ENCODE results near the gene FRMD4A.

The FRMD4A gene

GRCh38 chr10:14125564-14125963 lies 205.2 kb downstream of the FRMD4A start:
- H3K27ac ChIP-seq (ENCODE audit: insufficient read depth, low read depth, low read length, poor library complexity, severe bottlenecking) = no peak overlapping the region
- WGBS, 2 experiments = 91% methylated on average over 6 of the region's 6 CpGs; no CpG with 5 or more reads in 1 of the 2 experiments
- no peaks in the 10 kb centered on the region for H3K9me3 ChIP-seq (ENCODE audit: control insufficient read depth, low read length)
- no peaks in the 10 kb centered on the region for H3K4me1 ChIP-seq (ENCODE audit: control insufficient read depth, insufficient read depth, low read length)
- no peaks in the 10 kb centered on the region for H3K27me3 ChIP-seq (ENCODE audit: control insufficient read depth, insufficient read depth, low read length, poor library complexity, severe bottlenecking)
- H3K4me3 ChIP-seq (ENCODE audit: insufficient read depth, low read depth, low read length) = no peak overlapping the region
- no peaks in the 10 kb centered on the region for H3K36me3 ChIP-seq (ENCODE audit: control insufficient read depth, insufficient read depth, low read length)

GRCh38 chr10:14124941-14125340 lies 205.8 kb downstream of the FRMD4A start:
- 91% methylated on average over 7 of the region's 7 CpGs for WGBS, 2 experiments

GRCh38 chr10:14123139-14123538 lies 207.6 kb downstream of the FRMD4A start:
- no peaks in the 10 kb centered on the region for H3K36me3 ChIP-seq (ENCODE audit: control insufficient read depth, insufficient read depth, low read length)
- no peak overlapping the region for H3K4me3 ChIP-seq (ENCODE audit: insufficient read depth, low read depth, low read length)
- no peaks in the 10 kb centered on the region for H3K27me3 ChIP-seq (ENCODE audit: control insufficient read depth, insufficient read depth, low read length, poor library complexity, severe bottlenecking)
- no peaks in the 10 kb centered on the region for H3K9me3 ChIP-seq (ENCODE audit: control insufficient read depth, low read length)
- H3K4me1 ChIP-seq (ENCODE audit: control insufficient read depth, insufficient read depth, low read length) = no peaks in the 10 kb centered on the region
- WGBS, 2 experiments = 96 to 97% methylated on average over 5 of the region's 5 CpGs
- H3K27ac ChIP-seq (ENCODE audit: insufficient read depth, low read depth, low read length, poor library complexity, severe bottlenecking) = no peak overlapping the region

More at GRCh38 chr10:14124941-14125340, 205.8 kb downstream of the FRMD4A start:
- Histone ChIP-seq H3K4me1 (ENCODE audit: control insufficient read depth, insufficient read depth, low read length) (no peaks in the 10 kb centered on the region), H3K36me3 (ENCODE audit: control insufficient read depth, insufficient read depth, low read length) (no peaks in the 10 kb centered on the region), H3K4me3 (ENCODE audit: insufficient read depth, low read depth, low read length) (no peak overlapping the region), H3K27me3 (ENCODE audit: control insufficient read depth, insufficient read depth, low read length, poor library complexity, severe bottlenecking) (no peaks in the 10 kb centered on the region), H3K9me3 (ENCODE audit: control insufficient read depth, low read length) (no peaks in the 10 kb centered on the region), H3K27ac (ENCODE audit: insufficient read depth, low read depth, low read length, poor library complexity, severe bottlenecking) (no peak overlapping the region)

GRCh38 chr10:14120812-14121211 lies 209.9 kb downstream of the FRMD4A start:
- WGBS, 2 experiments = 84 to 87% methylated on average over 2 of the region's 2 CpGs
- H3K27me3 ChIP-seq (ENCODE audit: control insufficient read depth, insufficient read depth, low read length, poor library complexity, severe bottlenecking) = no peaks in the 10 kb centered on the region
- no peak overlapping the region for H3K27ac ChIP-seq (ENCODE audit: insufficient read depth, low read depth, low read length, poor library complexity, severe bottlenecking)
- no peaks in the 10 kb centered on the region for H3K9me3 ChIP-seq (ENCODE audit: control insufficient read depth, low read length)
- no peaks in the 10 kb centered on the region for H3K36me3 ChIP-seq (ENCODE audit: control insufficient read depth, insufficient read depth, low read length)
- H3K4me1 ChIP-seq (ENCODE audit: control insufficient read depth, insufficient read depth, low read length) = no peaks in the 10 kb centered on the region
- no peak overlapping the region for H3K4me3 ChIP-seq (ENCODE audit: insufficient read depth, low read depth, low read length)

GRCh38 chr10:14118953-14119352 lies 211.8 kb downstream of the FRMD4A start:
- H3K27ac ChIP-seq (ENCODE audit: insufficient read depth, low read depth, low read length, poor library complexity, severe bottlenecking) = no peak overlapping the region
- H3K9me3 ChIP-seq (ENCODE audit: control insufficient read depth, low read length) = no peaks in the 10 kb centered on the region
- H3K27me3 ChIP-seq (ENCODE audit: control insufficient read depth, insufficient read depth, low read length, poor library complexity, severe bottlenecking) = no peaks in the 10 kb centered on the region
- WGBS, 2 experiments = 89 to 95% methylated on average over 4 of the region's 4 CpGs
- H3K4me1 ChIP-seq (ENCODE audit: control insufficient read depth, insufficient read depth, low read length) = no peaks in the 10 kb centered on the region
- H3K4me3 ChIP-seq (ENCODE audit: insufficient read depth, low read depth, low read length) = no peak overlapping the region
- H3K36me3 ChIP-seq (ENCODE audit: control insufficient read depth, insufficient read depth, low read length) = no peaks in the 10 kb centered on the region

- Histone ChIP-seq H3K27ac (ENCODE audit: insufficient read depth, low read depth, low read length, poor library complexity, severe bottlenecking) (no peak overlapping the region), H3K9me3 (ENCODE audit: control insufficient read depth, low read length) (no peaks in the 10 kb centered on the region)
Measured at GRCh38 chr10:14116837-14117236, 213.9 kb downstream of the FRMD4A start.

GRCh38 chr10:14116021-14116420 lies 214.7 kb downstream of the FRMD4A start:
- Histone ChIP-seq H3K27ac (ENCODE audit: insufficient read depth, low read depth, low read length, poor library complexity, severe bottlenecking) (no peak overlapping the region), H3K36me3 (ENCODE audit: control insufficient read depth, insufficient read depth, low read length) (no peaks in the 10 kb centered on the region), H3K27me3 (ENCODE audit: control insufficient read depth, insufficient read depth, low read length, poor library complexity, severe bottlenecking) (no peaks in the 10 kb centered on the region), H3K4me3 (ENCODE audit: insufficient read depth, low read depth, low read length) (no peak overlapping the region), H3K9me3 (ENCODE audit: control insufficient read depth, low read length) (no peaks in the 10 kb centered on the region), H3K4me1 (ENCODE audit: control insufficient read depth, insufficient read depth, low read length) (no peaks in the 10 kb centered on the region)
- WGBS, 2 experiments = 93 to 97% methylated on average over 8 of the region's 8 CpGs

More at GRCh38 chr10:14116837-14117236, 213.9 kb downstream of the FRMD4A start:
- Histone ChIP-seq H3K4me1 (ENCODE audit: control insufficient read depth, insufficient read depth, low read length) (no peaks in the 10 kb centered on the region), H3K27me3 (ENCODE audit: control insufficient read depth, insufficient read depth, low read length, poor library complexity, severe bottlenecking) (no peaks in the 10 kb centered on the region), H3K36me3 (ENCODE audit: control insufficient read depth, insufficient read depth, low read length) (no peaks in the 10 kb centered on the region), H3K4me3 (ENCODE audit: insufficient read depth, low read depth, low read length) (no peak overlapping the region)

GRCh38 chr10:14114791-14115190 lies 215.9 kb downstream of the FRMD4A start:
- 89 to 99% methylated on average over 2 of the region's 2 CpGs for WGBS, 2 experiments
- H3K36me3 ChIP-seq (ENCODE audit: control insufficient read depth, insufficient read depth, low read length) = no peaks in the 10 kb centered on the region
- H3K27me3 ChIP-seq (ENCODE audit: control insufficient read depth, insufficient read depth, low read length, poor library complexity, severe bottlenecking) = no peaks in the 10 kb centered on the region
- no peaks in the 10 kb centered on the region for H3K4me1 ChIP-seq (ENCODE audit: control insufficient read depth, insufficient read depth, low read length)
- H3K27ac ChIP-seq (ENCODE audit: insufficient read depth, low read depth, low read length, poor library complexity, severe bottlenecking) = no peak overlapping the region
- no peak overlapping the region for H3K4me3 ChIP-seq (ENCODE audit: insufficient read depth, low read depth, low read length)
- H3K9me3 ChIP-seq (ENCODE audit: control insufficient read depth, low read length) = no peaks in the 10 kb centered on the region

GRCh38 chr10:14112056-14112455 lies 218.7 kb downstream of the FRMD4A start:
- Histone ChIP-seq H3K27ac (ENCODE audit: insufficient read depth, low read depth, low read length, poor library complexity, severe bottlenecking) (no peak overlapping the region), H3K4me1 (ENCODE audit: control insufficient read depth, insufficient read depth, low read length) (no peaks in the 10 kb centered on the region), H3K4me3 (ENCODE audit: insufficient read depth, low read depth, low read length) (no peak overlapping the region), H3K27me3 (ENCODE audit: control insufficient read depth, insufficient read depth, low read length, poor library complexity, severe bottlenecking) (no peaks in the 10 kb centered on the region), H3K9me3 (ENCODE audit: control insufficient read depth, low read length) (no peaks in the 10 kb centered on the region), H3K36me3 (ENCODE audit: control insufficient read depth, insufficient read depth, low read length) (no peaks in the 10 kb centered on the region)
- 94 to 97% methylated on average over 4 to 5 of the region's 5 CpGs for WGBS, 2 experiments

- 93 to 96% methylated on average over 1 of the region's 1 CpG for WGBS, 2 experiments
- H3K9me3 ChIP-seq (ENCODE audit: control insufficient read depth, low read length) = no peaks in the 10 kb centered on the region
- no peak overlapping the region for H3K4me3 ChIP-seq (ENCODE audit: insufficient read depth, low read depth, low read length)
- H3K27me3 ChIP-seq (ENCODE audit: control insufficient read depth, insufficient read depth, low read length, poor library complexity, severe bottlenecking) = no peaks in the 10 kb centered on the region
- no peak overlapping the region for H3K27ac ChIP-seq (ENCODE audit: insufficient read depth, low read depth, low read length, poor library complexity, severe bottlenecking)
- H3K36me3 ChIP-seq (ENCODE audit: control insufficient read depth, insufficient read depth, low read length) = no peaks in the 10 kb centered on the region
- no peaks in the 10 kb centered on the region for H3K4me1 ChIP-seq (ENCODE audit: control insufficient read depth, insufficient read depth, low read length)
Measured at GRCh38 chr10:14111208-14111607, 219.5 kb downstream of the FRMD4A start.

- H3K27ac ChIP-seq (ENCODE audit: insufficient read depth, low read depth, low read length, poor library complexity, severe bottlenecking) = no peak overlapping the region
- WGBS, 2 experiments = 85 to 100% methylated on average over 2 to 3 of the region's 3 CpGs
- no peaks in the 10 kb centered on the region for H3K4me1 ChIP-seq (ENCODE audit: control insufficient read depth, insufficient read depth, low read length)
- H3K36me3 ChIP-seq (ENCODE audit: control insufficient read depth, insufficient read depth, low read length) = no peaks in the 10 kb centered on the region
- H3K9me3 ChIP-seq (ENCODE audit: control insufficient read depth, low read length) = no peaks in the 10 kb centered on the region
- no peaks in the 10 kb centered on the region for H3K27me3 ChIP-seq (ENCODE audit: control insufficient read depth, insufficient read depth, low read length, poor library complexity, severe bottlenecking)
- H3K4me3 ChIP-seq (ENCODE audit: insufficient read depth, low read depth, low read length) = no peak overlapping the region
Measured at GRCh38 chr10:14106828-14107227, 223.9 kb downstream of the FRMD4A start.
